GM12873 (cell line): ENCODE data around the gene LRRC39.

Experiments used
- TF ChIP-seq, protein P1 (sequence below): IDR thresholded peaks from 2 replicates; pipeline ENCODE4 v1.5.1; 2012; ENCODE audit warnings: low read depth, mild to moderate bottlenecking, moderate library complexity, low read length, control low read depth; ENCODE audit not compliant: insufficient read depth; ENCODE audit errors: missing control alignments

LRRC39 gene

GRCh38 chr1:100100202-100100601 lies 77.9 kb downstream of the LRRC39 start:
- TF ChIP-seq, protein P1, sequence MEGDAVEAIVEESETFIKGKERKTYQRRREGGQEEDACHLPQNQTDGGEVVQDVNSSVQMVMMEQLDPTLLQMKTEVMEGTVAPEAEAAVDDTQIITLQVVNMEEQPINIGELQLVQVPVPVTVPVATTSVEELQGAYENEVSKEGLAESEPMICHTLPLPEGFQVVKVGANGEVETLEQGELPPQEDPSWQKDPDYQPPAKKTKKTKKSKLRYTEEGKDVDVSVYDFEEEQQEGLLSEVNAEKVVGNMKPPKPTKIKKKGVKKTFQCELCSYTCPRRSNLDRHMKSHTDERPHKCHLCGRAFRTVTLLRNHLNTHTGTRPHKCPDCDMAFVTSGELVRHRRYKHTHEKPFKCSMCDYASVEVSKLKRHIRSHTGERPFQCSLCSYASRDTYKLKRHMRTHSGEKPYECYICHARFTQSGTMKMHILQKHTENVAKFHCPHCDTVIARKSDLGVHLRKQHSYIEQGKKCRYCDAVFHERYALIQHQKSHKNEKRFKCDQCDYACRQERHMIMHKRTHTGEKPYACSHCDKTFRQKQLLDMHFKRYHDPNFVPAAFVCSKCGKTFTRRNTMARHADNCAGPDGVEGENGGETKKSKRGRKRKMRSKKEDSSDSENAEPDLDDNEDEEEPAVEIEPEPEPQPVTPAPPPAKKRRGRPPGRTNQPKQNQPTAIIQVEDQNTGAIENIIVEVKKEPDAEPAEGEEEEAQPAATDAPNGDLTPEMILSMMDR, result no peak
